Urinary bladder (tissue), 4 donors: ENCODE measurements around the gene EML6. TPM values are rescaled to one million over a fixed set of nuclear protein-coding genes. Genes with fewer than 3 reads are reported as not detected.

Experiments
- DNase-seq: peaks from one replicate; pipeline ENCODE4 v3.0.0-alpha.2; 2015; ENCODE audit errors: extremely low spot score
- H3K27ac ChIP-seq: one replicate; pipeline ENCODE4 v1.5.1; 2013; ENCODE audit warnings: low read depth, mild to moderate bottlenecking, moderate library complexity
- H3K36me3 ChIP-seq: one replicate; pipeline ENCODE4 v1.6.1; 2013; ENCODE audit warnings: mild to moderate bottlenecking, moderate library complexity; ENCODE audit not compliant: insufficient read depth
- H3K4me1 ChIP-seq: one replicate; pipeline ENCODE4 v1.6.1; 2013; ENCODE audit warnings: mild to moderate bottlenecking, moderate library complexity; ENCODE audit not compliant: insufficient read depth
- H3K4me3 ChIP-seq: one replicate; pipeline ENCODE4 v1.5.1; 2013; ENCODE audit warnings: low read depth, low read length
- WGBS: extraction: QIAGEN DNeasy Blood & Tissue Kit; methylation state at CpG from one replicate; pipeline ENCODE4 v1.1.7; 2013; 5-methylcytosine and 5-hydroxymethylcytosine counted together
- polyA plus RNA-seq: library from polyadenylated mRNA; stranded (reverse); fragments of 200-250 nt; gene quantifications from one replicate; pipeline ENCODE4 v1.2.3, GENCODE V29; 2013
- total RNA-seq: library from RNA; depleted of rRNA; stranded (reverse); fragments of >200 nt; gene quantifications from one replicate; pipeline ENCODE4 v1.2.3, GENCODE V29; 2014
- donor health status: healthy with polysubstance abuse.
- donor health status: healthy.

The EML6 gene
- total and polyA plus RNA-seq, 2 donors = 1.4 to 3.9 TPM

DNA sequence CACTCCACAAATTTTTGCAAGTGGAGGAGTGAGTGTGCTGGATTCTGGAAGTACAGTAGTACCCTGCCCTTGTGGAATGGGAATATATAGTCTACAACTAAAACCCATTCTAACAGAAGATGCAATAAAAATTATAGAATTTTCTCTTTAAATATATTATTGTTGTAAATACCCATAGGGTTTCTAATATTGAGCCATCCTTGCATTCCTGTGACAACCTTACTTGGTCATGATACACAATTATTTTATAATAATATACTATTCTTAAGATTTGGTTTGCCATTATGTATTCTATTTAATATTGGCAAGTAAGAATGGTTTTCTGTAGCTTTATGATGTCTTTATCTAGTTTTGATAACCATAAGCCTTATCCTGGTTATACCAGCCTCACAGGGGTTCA lies 52.2 kb downstream of the EML6 start:
- Histone ChIP-seq H3K4me3 (no peak overlapping the region), H3K27ac (no peak overlapping the region), H3K4me1 (no peaks in the 10 kb centered on the region), H3K36me3 (no peaks in the 10 kb centered on the region)
- no peak for DNase-seq

DNA sequence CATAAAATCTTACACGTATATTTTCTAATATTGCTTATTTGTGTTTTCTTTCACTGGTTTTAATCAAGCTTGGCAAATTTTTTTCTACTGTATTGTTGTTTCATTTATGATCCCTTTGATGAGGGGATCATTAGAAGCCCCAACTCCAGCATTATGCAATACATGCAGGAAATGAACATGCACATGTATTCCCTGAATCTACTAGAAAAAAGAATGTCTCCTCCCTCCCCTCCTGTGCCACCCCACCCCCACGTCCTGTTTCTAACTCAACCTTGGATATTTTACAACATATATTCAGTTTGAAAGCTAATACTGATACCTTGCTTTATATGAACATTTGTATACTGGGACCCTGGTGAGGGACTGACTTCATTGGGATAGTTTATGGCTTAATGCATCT lies 53.0 kb downstream of the EML6 start:
- DNase-seq = no peak
- no peaks in the 10 kb centered on the region for H3K4me1 ChIP-seq
- no peaks in the 10 kb centered on the region for H3K36me3 ChIP-seq
- no peak overlapping the region for H3K27ac ChIP-seq
- H3K4me3 ChIP-seq = no peak overlapping the region
- 87% methylated on average over 2 of the region's 2 CpGs for WGBS

DNA sequence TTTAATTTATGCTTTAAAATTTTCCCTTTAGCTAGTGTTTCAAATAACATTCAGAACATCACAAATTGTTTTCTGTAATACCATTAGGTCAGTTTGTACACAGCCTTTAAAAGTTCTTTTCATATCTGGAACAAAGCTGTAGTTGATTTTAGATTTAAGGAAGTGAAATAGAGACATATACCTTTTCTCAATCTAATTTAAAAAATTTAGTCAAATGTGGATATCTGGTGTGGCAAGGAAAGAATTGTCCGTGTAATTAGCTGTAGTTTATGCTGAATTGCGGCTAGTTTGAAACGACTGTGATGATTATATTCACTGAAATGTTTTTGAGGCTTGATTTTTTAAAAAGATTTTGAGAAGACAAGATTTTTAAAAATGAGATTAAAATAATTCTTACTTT lies 59.9 kb downstream of the EML6 start:
- Histone ChIP-seq H3K36me3 (no peaks in the 10 kb centered on the region), H3K4me1 (no peaks in the 10 kb centered on the region), H3K4me3 (no peak overlapping the region), H3K27ac (no peak overlapping the region)
- 94% methylated on average over 3 of the region's 3 CpGs for WGBS
- DNase-seq = no peak

DNA sequence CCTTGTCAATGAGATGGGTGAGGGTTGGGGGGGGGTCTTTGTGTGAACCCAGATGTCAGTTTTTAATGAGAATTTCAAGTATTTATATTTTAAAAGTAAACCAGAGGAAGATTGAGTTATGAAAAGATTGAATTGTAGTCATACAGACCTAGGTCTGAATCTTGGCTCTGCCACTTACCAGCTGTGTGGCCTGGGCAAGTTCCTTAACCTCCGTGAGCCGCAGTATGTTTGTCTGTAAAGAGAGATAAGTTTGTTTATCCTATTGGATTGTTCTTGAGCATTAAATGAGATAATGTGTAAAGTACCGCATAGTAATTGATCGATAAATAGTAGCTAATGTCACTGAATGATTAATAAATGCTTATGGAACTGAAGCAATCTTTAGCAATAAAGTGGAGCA lies 63.8 kb downstream of the EML6 start:
- Histone ChIP-seq H3K4me1 (no peaks in the 10 kb centered on the region), H3K27ac (no peak overlapping the region), H3K36me3 (no peaks in the 10 kb centered on the region), H3K4me3 (no peak overlapping the region)
- WGBS = 80% methylated on average over 4 of the region's 4 CpGs
- no peak for DNase-seq

DNA sequence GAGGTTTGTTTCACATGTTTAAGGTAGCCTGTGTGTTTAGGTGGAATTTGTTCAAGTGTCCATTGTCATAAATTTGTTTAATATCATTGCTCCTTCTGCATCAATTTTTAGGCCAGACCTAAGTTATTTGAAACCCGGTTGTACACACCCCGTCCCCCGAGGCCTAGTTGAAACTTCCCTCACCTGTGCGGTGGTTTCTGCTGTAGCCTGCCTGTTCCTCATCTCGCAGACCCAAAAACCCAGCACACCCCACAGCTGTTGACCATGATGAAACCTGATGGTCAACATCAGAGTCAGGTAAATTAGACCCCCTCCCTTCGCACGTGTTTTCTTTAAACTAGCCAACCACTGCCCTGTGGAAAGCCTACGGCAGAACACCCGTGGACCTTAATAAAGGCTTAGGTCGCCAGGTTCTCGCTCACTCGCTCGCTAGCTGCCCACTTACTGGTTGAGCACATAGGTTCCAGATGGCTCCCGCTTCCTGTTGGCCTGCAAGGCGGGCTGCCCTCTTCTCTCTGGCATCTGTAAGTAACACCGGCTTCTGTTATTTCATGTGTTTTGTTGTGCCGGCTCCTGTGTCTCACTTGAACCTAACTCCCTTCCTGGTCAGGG lies 64.4 kb downstream of the EML6 start:
- Histone ChIP-seq H3K27ac (no peak overlapping the region), H3K36me3 (no peaks in the 10 kb centered on the region), H3K4me3 (no peak overlapping the region), H3K4me1 (no peaks in the 10 kb centered on the region)
- DNase-seq = no peak
- 95% methylated on average over 17 of the region's 17 CpGs for WGBS

DNA sequence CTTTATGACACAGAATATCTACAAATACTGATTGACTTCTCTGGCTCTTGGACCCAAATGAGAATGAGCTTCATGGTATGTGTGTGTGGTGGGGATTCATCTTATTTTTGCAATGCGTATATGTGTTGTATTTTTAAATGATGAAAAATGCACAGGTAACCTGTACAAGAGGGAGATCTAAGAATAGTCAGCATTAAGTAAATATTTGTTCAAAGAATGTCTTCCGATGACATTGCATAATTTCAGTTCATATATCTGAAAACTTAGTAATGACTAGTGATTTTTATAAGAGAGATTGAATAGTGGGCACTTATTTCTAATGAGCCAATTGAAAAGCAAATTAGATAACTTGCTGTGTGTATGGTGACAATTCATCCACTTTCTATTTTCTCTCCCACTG lies 66.4 kb downstream of the EML6 start:
- H3K36me3 ChIP-seq = no peaks in the 10 kb centered on the region
- 94% methylated on average over 2 of the region's 2 CpGs for WGBS
- H3K27ac ChIP-seq = no peak overlapping the region
- DNase-seq = no peak
- no peaks in the 10 kb centered on the region for H3K4me1 ChIP-seq
- H3K4me3 ChIP-seq = no peak overlapping the region

DNA sequence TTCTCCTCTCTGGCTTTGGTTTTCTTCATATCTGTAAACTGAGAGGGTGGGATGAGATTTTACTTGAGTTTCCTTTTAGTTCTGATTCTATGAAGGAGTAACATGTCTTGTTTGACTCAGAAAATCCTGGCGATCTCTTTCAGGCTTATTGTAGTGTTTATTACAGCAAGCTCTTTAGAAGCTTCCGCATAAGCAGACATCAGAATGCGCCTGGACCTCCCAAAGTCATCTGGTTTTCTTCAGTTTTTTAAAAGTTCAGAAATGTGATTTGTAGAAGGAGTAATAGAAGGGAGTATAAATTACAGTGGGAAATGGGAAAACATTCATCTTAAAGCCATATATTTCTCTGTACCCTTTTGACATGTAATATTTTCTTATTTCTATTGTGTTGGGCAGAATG lies 68.4 kb downstream of the EML6 start:
- no peak for DNase-seq
- Histone ChIP-seq H3K4me1 (no peaks in the 10 kb centered on the region), H3K4me3 (no peak overlapping the region), H3K36me3 (no peaks in the 10 kb centered on the region), H3K27ac (no peak overlapping the region)
- WGBS = 56% methylated on average over 3 of the region's 3 CpGs

DNA sequence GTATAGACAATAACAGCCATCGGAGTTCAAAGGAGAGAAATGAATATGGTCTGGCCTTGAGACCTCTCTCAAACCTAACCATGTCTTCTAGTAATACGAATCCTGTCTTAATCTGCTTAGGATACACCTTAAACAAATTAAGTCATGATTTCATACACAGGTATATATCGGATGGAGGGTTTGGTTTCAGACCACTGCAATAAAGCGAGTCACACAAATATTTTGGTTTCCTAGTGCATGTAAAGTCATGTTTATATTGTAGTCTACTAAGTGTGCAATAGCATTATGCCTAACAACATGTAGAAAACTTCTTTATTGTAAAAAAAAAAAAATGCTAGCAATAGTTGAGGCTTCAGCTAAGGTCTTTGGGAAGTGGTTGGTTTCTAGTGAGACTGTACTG lies 73.8 kb downstream of the EML6 start:
- no peaks in the 10 kb centered on the region for H3K4me1 ChIP-seq
- DNase-seq = no peak
- H3K27ac ChIP-seq = no peak overlapping the region
- 84% methylated on average over 4 of the region's 4 CpGs for whole genome bisulfite sequencing
- no peaks in the 10 kb centered on the region for H3K36me3 ChIP-seq
- H3K4me3 ChIP-seq = no peak overlapping the region

DNA sequence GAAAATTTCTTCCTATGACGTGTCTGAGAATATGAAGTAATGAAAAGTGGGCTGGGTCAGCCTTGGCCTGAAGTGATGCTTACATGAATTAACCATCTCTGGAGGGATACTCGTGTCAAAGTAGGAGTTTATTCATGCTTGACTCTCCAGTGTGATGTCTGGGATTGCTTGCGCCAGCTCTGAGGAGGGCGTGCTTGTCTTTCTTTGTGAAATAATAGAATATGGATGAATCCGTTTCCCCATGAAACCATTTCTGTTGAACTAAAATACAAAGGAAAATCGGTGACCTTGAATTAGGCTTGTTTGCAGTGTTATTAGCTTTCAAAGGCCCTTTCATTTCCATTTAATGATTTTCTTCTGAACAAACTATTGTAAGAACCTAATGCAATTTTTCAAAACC lies 77.9 kb downstream of the EML6 start:
- DNase-seq = no peak
- 91% methylated on average over 6 of the region's 6 CpGs for WGBS
- Histone ChIP-seq H3K36me3 (no peaks in the 10 kb centered on the region), H3K4me3 (no peak overlapping the region), H3K4me1 (no peaks in the 10 kb centered on the region), H3K27ac (no peak overlapping the region)

DNA sequence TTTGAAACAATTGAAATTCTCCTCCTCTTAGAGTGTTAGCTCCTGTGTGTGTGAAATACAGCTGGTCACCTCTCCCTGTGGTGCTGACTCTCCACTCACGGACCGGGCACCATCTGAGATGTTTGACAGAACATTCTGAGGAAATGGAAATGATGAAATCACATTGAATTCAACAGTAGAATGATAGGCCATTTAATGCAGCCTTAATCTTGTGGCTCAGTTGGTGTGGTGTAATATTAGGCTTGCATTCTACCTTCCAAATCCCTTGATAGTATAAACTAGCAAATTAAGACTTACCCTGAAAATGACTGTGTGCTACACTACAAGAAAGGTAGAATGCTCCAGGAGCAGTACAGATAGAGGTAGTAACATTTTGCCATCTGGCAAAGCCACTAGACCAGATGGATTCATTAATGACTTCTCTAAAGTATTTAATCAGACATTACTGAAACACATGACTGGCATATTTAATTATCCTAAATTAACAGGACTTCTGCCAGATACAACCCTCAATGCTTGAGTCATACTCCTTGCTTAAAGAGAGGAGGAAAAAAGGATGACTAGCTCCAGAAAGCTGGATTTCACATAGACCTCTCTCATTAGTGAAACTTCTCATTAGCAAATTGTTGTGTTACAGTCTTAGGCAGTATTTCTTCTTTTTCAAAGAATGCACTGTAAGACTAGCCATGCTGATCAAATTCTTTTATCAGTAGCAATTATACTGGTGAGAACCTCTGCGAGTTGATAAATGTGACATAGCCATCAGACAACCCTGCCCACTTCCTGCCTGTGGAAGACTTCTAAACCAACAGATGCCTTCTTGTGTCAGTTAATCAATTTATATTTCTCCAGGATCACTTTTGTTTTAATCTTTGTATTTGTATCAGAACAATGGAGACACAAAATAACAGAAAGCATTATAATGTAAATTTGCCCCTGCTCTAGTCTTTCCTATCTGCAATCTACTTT lies 80.6 kb downstream of the EML6 start:
- no peak overlapping the region for H3K4me3 ChIP-seq
- no peaks in the 10 kb centered on the region for H3K36me3 ChIP-seq
- DNase-seq = no peak
- no peaks in the 10 kb centered on the region for H3K4me1 ChIP-seq
- 76% methylated on average over 3 of the region's 3 CpGs for WGBS
- no peak overlapping the region for H3K27ac ChIP-seq

DNA sequence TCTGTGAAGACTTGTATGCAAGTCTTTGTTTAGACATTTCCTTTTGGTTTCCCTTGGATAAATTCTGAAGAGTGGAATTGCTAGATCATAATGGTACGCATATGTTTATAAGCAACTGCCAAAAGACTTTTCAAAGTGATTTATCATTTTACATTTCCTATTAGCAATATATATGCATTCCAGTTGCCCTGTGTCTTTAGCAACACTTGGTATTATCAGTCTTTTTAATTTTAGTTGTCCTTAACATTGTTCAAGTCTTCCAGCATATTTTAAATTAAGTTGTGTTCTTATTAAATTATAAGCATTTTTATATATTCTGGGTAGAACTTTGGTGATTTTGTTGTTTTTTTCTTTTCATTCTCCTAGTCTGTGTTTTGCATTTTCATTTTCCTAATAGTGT lies 81.8 kb downstream of the EML6 start:
- Histone ChIP-seq H3K27ac (no peak overlapping the region), H3K4me3 (no peak overlapping the region), H3K4me1 (no peaks in the 10 kb centered on the region), H3K36me3 (no peaks in the 10 kb centered on the region)
- DNase-seq = no peak
- WGBS = 85% methylated on average over 1 of the region's 1 CpG

DNA sequence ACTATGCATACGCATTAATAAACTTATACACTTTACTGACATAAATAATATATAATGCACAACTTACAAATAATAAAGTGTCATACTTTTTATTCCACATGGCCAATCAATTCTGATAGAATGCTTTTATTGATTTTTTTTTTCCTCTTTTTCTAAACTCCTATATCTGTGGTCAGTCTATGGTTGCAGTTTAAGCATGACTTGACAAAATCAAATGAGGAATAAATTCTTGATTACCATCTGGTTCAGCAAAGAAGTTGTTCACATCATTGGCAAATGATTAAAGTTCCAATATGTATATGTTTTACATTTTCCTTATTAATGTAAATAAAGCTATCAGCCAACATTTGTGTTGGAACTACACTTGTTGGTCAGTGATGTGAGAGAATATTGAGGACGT lies 83.5 kb downstream of the EML6 start:
- no peak overlapping the region for H3K27ac ChIP-seq

DNA sequence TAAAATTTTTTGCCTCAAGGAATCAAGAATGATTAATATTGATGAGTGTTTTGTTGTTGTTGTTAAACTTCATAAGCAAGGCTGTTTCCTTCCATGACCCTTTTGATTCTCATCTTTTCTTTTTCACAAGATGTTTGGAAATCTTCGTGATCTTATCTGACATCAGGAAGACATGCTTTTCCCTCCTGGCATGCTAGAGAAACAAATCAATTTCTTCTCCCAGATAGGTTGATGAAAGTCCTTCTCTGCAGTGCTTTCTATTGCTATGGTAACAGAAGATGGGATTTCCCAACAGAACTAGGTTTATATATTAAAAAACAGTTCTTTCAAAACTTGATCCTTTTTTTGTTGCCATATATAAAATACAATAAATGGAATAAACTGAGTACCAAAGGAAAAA lies 85.2 kb downstream of the EML6 start:
- DNase-seq = no peak
- Histone ChIP-seq H3K4me3 (no peak overlapping the region), H3K27ac (no peak overlapping the region), H3K36me3 (no peaks in the 10 kb centered on the region), H3K4me1 (peaks cover 1% of the 10 kb centered on the region)
- 55% methylated on average over 1 of the region's 1 CpG for WGBS

More for the DNA sequence above, 83.5 kb downstream of the EML6 start:
- H3K36me3 ChIP-seq = no peaks in the 10 kb centered on the region
- peaks cover 1% of the 10 kb centered on the region for H3K4me1 ChIP-seq
- no peak for DNase-seq
- H3K4me3 ChIP-seq = no peak overlapping the region
- 80% methylated on average over 2 of the region's 2 CpGs for WGBS

DNA sequence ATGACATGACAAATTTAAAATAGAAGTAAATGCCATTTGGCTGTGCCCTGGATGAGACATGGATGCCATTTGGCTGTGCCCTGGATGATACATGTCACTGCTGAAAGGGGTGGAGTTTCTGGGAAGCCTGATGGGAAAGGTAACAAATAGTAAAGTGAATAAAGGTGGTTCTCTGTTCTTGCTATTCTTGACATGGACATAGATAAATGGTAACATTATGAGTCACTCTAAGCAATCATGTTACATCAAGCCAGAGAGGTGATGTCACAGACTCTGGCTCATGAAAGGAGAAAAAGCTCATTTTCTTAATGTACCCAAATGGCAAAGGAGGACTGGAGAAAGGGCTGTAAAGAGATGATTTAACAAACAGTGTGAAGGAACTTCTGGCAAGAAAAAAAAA lies 86.4 kb downstream of the EML6 start:
- Histone ChIP-seq H3K4me1 (peaks cover 1% of the 10 kb centered on the region), H3K36me3 (no peaks in the 10 kb centered on the region), H3K27ac (no peak overlapping the region), H3K4me3 (no peak overlapping the region)
- DNase-seq = no peak
